ENCODE data around the gene PREPL. TPM values are rescaled to one million over a fixed set of nuclear protein-coding genes. Genes with fewer than 3 reads are reported as not detected.

The PREPL gene
- 18.4 TPM for total RNA-seq (2013)
- 10 to 100 TPM in 1 of 3 donors, 1 to 10 TPM in 2; 2.6 to 10.8 (median 8.0) TPM for polyA plus RNA-seq
- polyA minus RNA-seq: 4.6 and 6.0 TPM in 2 replicates
- total RNA-seq: 6.7 to 37.5 (median 26.8) reads per million in 11 experiments

GRCh38 chr2:44361330-44362206 lies at the start of gene PREPL, which contains the start of gene CAMKMT:
PREPL (minus strand) TSS chr2:44361494; CDS start chr2:44346342, 15,152 bp downstream.
CAMKMT (plus strand) TSS chr2:44361947.
- Histone ChIP-seq H3K36me3 (replicated peaks in 1 of 2; ENCODE audit: control insufficient read depth in 1 of 2, insufficient read depth in 2 of 2, low read length in 2 of 2) (no peaks in the 10 kb centered on the region), H3K9me3 (replicated peaks in 1 of 2; ENCODE audit: control insufficient read depth in 1 of 2, insufficient read depth in 1 of 2, low read length in 2 of 2) (no peaks in the 10 kb centered on the region), H2AFZ (ENCODE audit: insufficient read depth, low read depth, low read length, poor library complexity, severe bottlenecking) (peak within 1 kb of the TSS; percentile 100), H3K4me3 (replicated peaks in 1 of 3; ENCODE audit: low read depth in 2 of 3, low read length in 3 of 3) (peak within 1 kb of the TSS; percentile 89 to 94 (median 93)), H4K20me1 (ENCODE audit: insufficient read depth, low read length) (no peaks in the 10 kb centered on the region), H3K79me2 (ENCODE audit: insufficient read depth, low read length) (peaks cover 15% of the 10 kb centered on the region), H3K27ac (ENCODE audit: low read depth in 1 of 2, low read length in 2 of 2) (peak within 1 kb of the TSS; percentile 77 to 100), H3K27me3 (ENCODE audit: control insufficient read depth in 2 of 2, insufficient read depth in 2 of 2, low read length in 2 of 2) (no peaks in the 10 kb centered on the region), H3K4me2 (replicated peaks; ENCODE audit: extremely low read depth, low read length, poor library complexity, severe bottlenecking) (peak within 1 kb of the TSS; percentile 92), H3K4me1 (ENCODE audit: control insufficient read depth in 1 of 2, insufficient read depth in 2 of 2, low read length in 2 of 2) (peaks cover 15 to 16% of the 10 kb centered on the region in 2 donors), H3K9ac (ENCODE audit: insufficient read depth, low read length, poor library complexity, severe bottlenecking) (peak within 1 kb of the TSS; percentile 90)
- H3K4me1 Mint-ChIP-seq: peaks cover 22% of the 10 kb centered on the region
- peaks cover 0 to 2% (median 0%) of the 10 kb centered on the region in 3 donors for H3K27me3 Mint-ChIP-seq (ENCODE audit: low read depth in 3 of 3)
- DNase-seq: peak; percentile 95 to 98 (median 97)
- intact Hi-C loops (cut with micrococcal nuclease): loop anchor here (2.0 to 10.0 kb wide), 4 partner anchors 194 to 767 kb away; partner anchors contain the start of genes LRPPRC (in 1 of the 2), PPM1B (in 1 of the 2) and THADA (in 1 of the 2)
- H3K27ac Mint-ChIP-seq: peak within 1 kb of the TSS; percentile 99 to 100 (median 99)
- H3K36me3 Mint-ChIP-seq: peaks cover 4 to 7% of the 10 kb centered on the region in 2 donors
- H3K4me3 Mint-ChIP-seq: peak within 1 kb of the TSS; percentile 100
- H3K9me3 Mint-ChIP-seq: no peaks in the 10 kb centered on the region
- WGBS (ENCODE audit: insufficient coverage): under 1% methylated on average over 53 of the region's 57 CpGs
- no peak for TF ChIP-seq CTCF (IDR thresholded peaks at IDR 0.05)

- H3K9me3 Mint-ChIP-seq: peaks cover 0 to 3% (median 0%) of the 10 kb centered on the region in 7 donors
- peaks cover 0 to 2% (median 2%) of the 10 kb centered on the region in 3 donors for H3K27me3 Mint-ChIP-seq (ENCODE audit: low read depth in 3 of 3)
- WGBS (ENCODE audit: insufficient coverage): no CpG with 5 or more reads among the region's 6 CpGs
- intact Hi-C loops (cut with micrococcal nuclease): loop anchor here in 1 of 2 donors (10.0 kb wide), 1 partner anchor 556 kb away; no protein-coding TSS in a partner anchor
- H3K4me3 Mint-ChIP-seq: no peak overlapping the region
- no peaks in the 10 kb centered on the region for H3K4me1 Mint-ChIP-seq
- no peak overlapping the region for H3K4me3 ChIP-seq (replicated peaks in 1 of 3; ENCODE audit: low read depth in 2 of 3, low read length in 3 of 3)
- TF ChIP-seq CTCF (IDR thresholded peaks at IDR 0.05): no peak
- no peaks in the 10 kb centered on the region for H3K36me3 ChIP-seq (replicated peaks in 1 of 2; ENCODE audit: control insufficient read depth in 1 of 2, insufficient read depth in 2 of 2, low read length in 2 of 2)
- no peaks in the 10 kb centered on the region for H3K27me3 ChIP-seq (ENCODE audit: control insufficient read depth in 2 of 2, insufficient read depth in 2 of 2, low read length in 2 of 2)
- no peaks in the 10 kb centered on the region for H3K4me1 ChIP-seq (ENCODE audit: control insufficient read depth in 1 of 2, insufficient read depth in 2 of 2, low read length in 2 of 2)
- H3K27ac ChIP-seq (ENCODE audit: low read depth in 1 of 2, low read length in 2 of 2): no peak overlapping the region
- no peak overlapping the region for H3K9ac ChIP-seq (ENCODE audit: insufficient read depth, low read length, poor library complexity, severe bottlenecking)
- no peaks in the 10 kb centered on the region for H3K9me3 ChIP-seq (replicated peaks in 1 of 2; ENCODE audit: control insufficient read depth in 1 of 2, insufficient read depth in 1 of 2, low read length in 2 of 2)
- H3K36me3 Mint-ChIP-seq: peaks cover 0 to 5% of the 10 kb centered on the region in 2 donors
- no peak overlapping the region for H2AFZ ChIP-seq (ENCODE audit: insufficient read depth, low read depth, low read length, poor library complexity, severe bottlenecking)
- no peak overlapping the region for H3K4me2 ChIP-seq (replicated peaks; ENCODE audit: extremely low read depth, low read length, poor library complexity, severe bottlenecking)
- H3K79me2 ChIP-seq (ENCODE audit: insufficient read depth, low read length): no peaks in the 10 kb centered on the region
- H4K20me1 ChIP-seq (ENCODE audit: insufficient read depth, low read length): no peaks in the 10 kb centered on the region
- no peak for DNase-seq
- no peak overlapping the region for H3K27ac Mint-ChIP-seq
These were observed 37.1 kb upstream of the PREPL start for GRCh38 chr2:44398243-44398897.

All from CD14-positive monocyte (primary cell).